HepG2 (cell line): ENCODE results near the gene ABCC8. TPM values are rescaled to one million over a fixed set of nuclear protein-coding genes. Genes with fewer than 3 reads are reported as not detected.

ENCODE experiments used
- ATAC-seq: fragments of 200-7000 bp; cut with Tn5 transposase; 3 replicates; pipeline ENCODE4 v1.9.1; 2020; ENCODE audit warnings: mild to moderate bottlenecking, moderate library complexity
- BruUV-seq: library from RNA; stranded (reverse); fragments of 400-500 nt; replicated peaks from 2 replicates; lab custom pipeline; 2021; lab: Mats Ljungman, UMichigan
- CTCF ChIA-PET: fragments of 300-600 bp; formaldehyde crosslinking; extraction: SDS; loops from one replicate; lab custom pipeline; 2021; ENCODE audit warnings: low total read pairs, inconsistent platforms, low intra/inter-chr PET ratio; lab: Yijun Ruan, JAX
- POLR2A ChIA-PET: fragments of 350-600 bp; sonication (Branson Sonifier 250); formaldehyde crosslinking; loops from one replicate; lab custom pipeline; 2020; ENCODE audit warnings: antibody characterized with exemption, inconsistent platforms; lab: Yijun Ruan, JAX
- DNase-seq: peaks from one replicate; pipeline ENCODE4 v3.0.0-alpha.2; 2015; ENCODE audit warnings: low spot score
- FAIRE-seq: peaks from 3 replicates; lab custom pipeline; 2011; peaks lifted over from hg19 to GRCh38; lab: Jason Lieb, UNC
- H2AFZ ChIP-seq: one replicate; pipeline ENCODE4 v1.6.1; 2011; ENCODE audit warnings: low read length, inconsistent platforms
- H3K27ac ChIP-seq: fragments of 300-600 bp; 3 replicates; pipeline ENCODE4 v1.8.0; 2011; ENCODE audit warnings: mixed run types, mild to moderate bottlenecking, mixed read lengths, low read length, inconsistent platforms; ENCODE audit not compliant: insufficient read depth; ENCODE audit errors: extremely low read length
- H3K27me3 ChIP-seq, 2 experiments: fragments of 200-600 bp in 1 of 2; 2 replicates in 1 of 2; 3 replicates in 1 of 2; pipeline versions ENCODE4 v1.6.0 to v1.8.0; 2011; ENCODE audit warnings: low read length in 2 of 2, mild to moderate bottlenecking in 2 of 2, moderate library complexity in 2 of 2, inconsistent platforms in 1 of 2; ENCODE audit not compliant: insufficient read depth in 2 of 2, control insufficient read depth in 1 of 2
- H3K36me3 ChIP-seq, 2 experiments: fragments of 200-600 bp in 1 of 2; replicated peaks in 1 of 2; 2 replicates in 1 of 2; 3 replicates in 1 of 2; pipeline versions ENCODE4 v1.5.1 to v1.8.0; 2011; ENCODE audit warnings: low read length in 2 of 2, inconsistent platforms in 1 of 2; ENCODE audit not compliant: insufficient read depth in 2 of 2, control insufficient read depth in 1 of 2
- H3K4me1 ChIP-seq: 2 replicates; pipeline ENCODE4 v1.5.1; 2012; ENCODE audit warnings: low read length, inconsistent platforms; ENCODE audit not compliant: insufficient read depth
- H3K4me2 ChIP-seq: 2 replicates; pipeline ENCODE4 v1.6.0; 2011; ENCODE audit warnings: low read depth, low read length, inconsistent platforms
- H3K4me3 ChIP-seq, 3 experiments: fragments of 200-600 bp in 1 of 3; sonication (generic), shearing (Covaris generic) in 1 of 3; replicated peaks in 1 of 3; 2 replicates each; pipeline ENCODE4 v1.5.1; 2011 to 2016; ENCODE audit warnings: low read length in 3 of 3, inconsistent platforms in 2 of 3, low read depth in 2 of 3, mild to moderate bottlenecking in 2 of 3, control low read depth in 1 of 3, mixed read lengths in 1 of 3; ENCODE audit not compliant: insufficient read depth in 1 of 3
- H3K79me2 ChIP-seq: one replicate; pipeline ENCODE4 v1.6.1; 2011; ENCODE audit warnings: low read length, inconsistent platforms; ENCODE audit not compliant: insufficient read depth
- H3K9ac ChIP-seq: 2 replicates; pipeline ENCODE4 v1.6.0; 2011; ENCODE audit warnings: mild to moderate bottlenecking, low read depth, low read length, inconsistent platforms; ENCODE audit not compliant: insufficient read depth
- H3K9me3 ChIP-seq: 2 replicates; pipeline ENCODE4 v1.5.1; 2012; ENCODE audit warnings: mild to moderate bottlenecking, low read length
- H4K20me1 ChIP-seq: 2 replicates; pipeline ENCODE4 v1.6.0; 2011; ENCODE audit warnings: inconsistent platforms, mild to moderate bottlenecking, low read length, moderate library complexity; ENCODE audit not compliant: insufficient read depth
- BRF2 ChIP-seq: sonication (generic); formaldehyde crosslinking; IDR thresholded peaks from 2 replicates; pipeline ENCODE4 v1.8.1; 2022; ENCODE audit warnings: mild to moderate bottlenecking, missing genetic modification reagents
- HIC2 ChIP-seq: sonication (generic); formaldehyde crosslinking; IDR thresholded peaks from 2 replicates; pipeline ENCODE4 v1.9.0; 2022; ENCODE audit warnings: low read depth, missing genetic modification reagents
- IRF1 ChIP-seq: sonication (generic); formaldehyde crosslinking; IDR thresholded peaks from 2 replicates; pipeline ENCODE4 v1.4.0; 2020; ENCODE audit warnings: low read depth, mild to moderate bottlenecking, missing genetic modification reagents
- MEIS2 ChIP-seq: sonication (generic); formaldehyde crosslinking; IDR thresholded peaks from 2 replicates; pipeline ENCODE4 v1.9.0; 2021; ENCODE audit warnings: mild to moderate bottlenecking, missing genetic modification reagents
- NCOA5 ChIP-seq: sonication (generic); formaldehyde crosslinking; IDR thresholded peaks from 2 replicates; pipeline ENCODE4 v1.4.0; 2020; ENCODE audit warnings: missing genetic modification reagents
- RAD51 ChIP-seq: fragments of 450-650 bp; IDR thresholded peaks from 2 replicates; pipeline ENCODE4 v1.6.1; 2016; ENCODE audit warnings: borderline replicate concordance
- RFX5 ChIP-seq: IDR thresholded peaks from 2 replicates; pipeline ENCODE4 v1.6.1; 2011; ENCODE audit warnings: low read depth, low read length, improper control_type of control experiment
- ZBTB39 ChIP-seq: sonication (generic); formaldehyde crosslinking; IDR thresholded peaks from 2 replicates; pipeline ENCODE4 v1.5.0; 2020; ENCODE audit warnings: missing genetic modification reagents
- ZIK1 ChIP-seq: sonication (generic); formaldehyde crosslinking; IDR thresholded peaks from 2 replicates; pipeline ENCODE4 v1.5.0; 2020; ENCODE audit warnings: mild to moderate bottlenecking, low read depth, missing genetic modification reagents, borderline replicate concordance
- ZNF276 ChIP-seq: sonication (generic); formaldehyde crosslinking; IDR thresholded peaks from 2 replicates; pipeline ENCODE4 v1.4.0; 2020; ENCODE audit warnings: mild to moderate bottlenecking, low read depth, missing genetic modification reagents
- ZNF550 ChIP-seq: sonication (generic); formaldehyde crosslinking; IDR thresholded peaks from 2 replicates; pipeline ENCODE4 v1.4.0; 2020; ENCODE audit warnings: mild to moderate bottlenecking, missing genetic modification reagents, borderline replicate concordance
- ZNF580 ChIP-seq: IDR thresholded peaks from 2 replicates; pipeline ENCODE4 v1.6.1; 2016; ENCODE audit warnings: low read depth, borderline replicate concordance
- ZNF672 ChIP-seq: sonication (generic); formaldehyde crosslinking; IDR thresholded peaks from 2 replicates; pipeline ENCODE4 v1.8.1; 2022; ENCODE audit warnings: missing genetic modification reagents
- ZNF761 ChIP-seq: sonication (generic); formaldehyde crosslinking; conservative IDR thresholded peaks from 2 replicates; pipeline ENCODE4 v1.4.0; 2020; ENCODE audit warnings: mild to moderate bottlenecking, missing genetic modification reagents
- WGBS: methylation state at CpG from one replicate; pipeline ENCODE4 v1.1.6; 2017; ENCODE audit warnings: low lambda C conversion rate; 5-methylcytosine and 5-hydroxymethylcytosine counted together
- in situ Hi-C: cut with HindIII; loops from 2 replicates; pipeline ENCODE4 v1.10.0; 2017; ENCODE audit warnings: low pct_unique_long_range_greater_than_20kb; ENCODE audit not compliant: extremely low pct_ligation_motif_present
- intact Hi-C: fragments of 100-400 bp; cut with micrococcal nuclease; formaldehyde crosslinking; loops from one replicate; pipeline ENCODE4 v1.10.0; 2022; ENCODE audit not compliant: unreplicated experiment
- polyA plus RNA-seq, 8 experiments: library from polyadenylated mRNA; depleted of rRNA in 3 of 8; stranded (reverse) in 7 of 8; unstranded in 1 of 8; fragments of >200 nt; fragmentation: Illumina TruSeq in 4 of 8; extraction: Trizol in 4 of 8; gene quantifications; 2 replicates each; pipeline versions ENCODE4 v1.2.1 to v1.2.3, GENCODE V29; 2011 to 2016; ENCODE audit warnings: low read depth in 4 of 8, missing spikeins in 1 of 8, mixed read lengths in 1 of 8; ENCODE audit not compliant: insufficient read depth in 1 of 8
- total RNA-seq, 5 experiments: library from RNA; depleted of rRNA; stranded (reverse); fragments of >200 nt; fragmentation: Illumina TruSeq; extraction: Trizol; gene quantifications; 2 replicates each; pipeline ENCODE4 v1.2.3, GENCODE V29; 2016; ENCODE audit warnings: low read depth in 1 of 5

ABCC8 gene
- total and polyA plus RNA-seq, 2 of the 13 experiments (the other 11 are each of a cell fraction or from before 2014, with no cell fraction given) = not detected

- no peak for TF ChIP-seq HIC2 (CRISPR knock-in tag)
- TF ChIP-seq BRF2 (CRISPR knock-in tag) = no peak
- TF ChIP-seq ZNF761 (CRISPR knock-in tag) = no peak
- TF ChIP-seq RAD51 = no peak
- TF ChIP-seq RFX5 = no peak
Measured at GRCh38 chr11:17449158-17449557, 27.5 kb downstream of the ABCC8 start (continued).

GRCh38 chr11:17446482-17446881, 30.2 kb downstream of the ABCC8 start:
- Histone ChIP-seq H3K9me3 (no peaks in the 10 kb centered on the region), H3K79me2 (no peaks in the 10 kb centered on the region), H3K4me1 (no peaks in the 10 kb centered on the region), H3K4me2 (no peak overlapping the region), H4K20me1 (peaks cover 5% of the 10 kb centered on the region; the same call in 1 of the 2 replicates), H3K4me3 (no peak overlapping the region), H3K27ac (no peak overlapping the region), H3K9ac (no peak overlapping the region), H2AFZ (no peak overlapping the region), H3K27me3 (peaks cover 2 to 9% of the 10 kb centered on the region in 2 experiments; a peak in 3 of 5 replicates), H3K36me3 (no peaks in the 10 kb centered on the region)
- BruUV-seq = no TSS peak
- CTCF ChIA-PET = no interaction called here
- DNase-seq = no peak
- no peak for ATAC-seq
- 50% methylated on average over 2 of the region's 2 CpGs for WGBS
- no peak for FAIRE-seq
- POLR2A ChIA-PET = no interaction called here
- in situ Hi-C loops = no loop called here
- intact Hi-C loops = no loop called here
- TF ChIP-seq ZNF550 (no peak), NCOA5 (no peak), IRF1 (CRISPR knock-in tag) (no peak), ZNF276 (no peak), ZNF580 (CRISPR knock-in tag) (no peak), ZBTB39 (CRISPR knock-in tag) (no peak), ZNF672 (CRISPR knock-in tag) (no peak), ZIK1 (no peak), MEIS2 (CRISPR knock-in tag) (no peak)
